HG03442 (cell line): Measurements from ENCODE around the gene AKAP6.
A peak's percentile ranks its signal among the peaks of the same experiment; 100 is the strongest.

Source experiments
- ATAC-seq: cut with Tn5 transposase; IDR thresholded peaks from one replicate; pipeline ENCODE4 v1.9.1; 2021; ENCODE audit warnings: mild to moderate bottlenecking, moderate library complexity; ENCODE audit not compliant: unreplicated experiment

The AKAP6 gene

DNA sequence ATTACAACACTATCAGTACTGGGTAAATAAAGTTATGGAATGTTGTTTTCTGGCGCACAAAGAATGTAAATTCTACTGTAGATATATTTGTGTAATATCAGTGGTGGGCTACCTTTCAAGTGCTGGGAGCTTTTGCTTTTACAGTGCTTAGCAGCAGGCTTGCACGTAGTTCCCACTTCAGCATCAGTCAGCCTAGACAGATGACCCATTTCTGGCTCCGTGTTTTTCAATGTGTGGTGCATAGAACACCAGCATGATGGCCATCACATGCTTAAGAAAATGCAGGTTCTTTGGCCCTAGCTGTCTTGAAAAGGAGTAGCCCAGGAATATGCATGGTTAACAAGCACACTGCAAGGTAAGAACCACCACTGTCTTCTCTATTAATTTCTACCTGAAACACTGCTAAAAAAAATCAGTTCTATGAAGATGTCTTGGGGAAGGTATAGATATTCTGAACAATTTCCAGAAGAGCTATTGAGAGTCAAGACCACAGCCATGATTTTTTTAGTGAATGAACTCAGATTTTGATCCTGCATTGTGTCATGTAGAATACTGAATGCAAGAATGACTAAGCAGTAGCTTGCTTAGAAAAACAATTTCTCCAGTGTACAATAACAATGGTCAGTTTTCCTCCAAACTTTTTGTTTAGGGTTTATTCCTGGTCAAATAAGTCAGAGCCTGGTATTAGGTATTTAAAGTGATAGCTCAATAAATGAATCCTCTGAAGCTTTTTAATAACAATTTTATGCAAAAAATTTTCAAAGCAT, 195.7 kb downstream of the AKAP6 start:
- ATAC-seq = no peak

DNA sequence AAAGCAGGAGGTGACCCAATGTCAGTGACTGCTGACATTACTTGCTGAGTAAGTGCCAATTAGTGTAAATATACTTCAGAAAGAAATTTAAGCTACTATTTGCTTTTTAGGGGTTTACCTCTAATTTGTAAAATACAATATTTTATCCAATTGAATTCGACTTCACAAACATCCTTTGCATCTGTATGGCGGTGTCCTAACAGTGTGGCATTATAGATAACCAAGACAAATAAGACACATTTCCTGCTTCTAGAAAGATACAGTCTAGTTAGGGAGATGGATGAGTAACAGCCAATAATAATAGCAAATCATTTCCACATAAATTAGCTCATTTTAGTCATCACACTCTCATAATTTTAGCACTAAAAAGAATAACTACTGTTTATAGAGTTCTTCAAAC, 196.5 kb downstream of the AKAP6 start:
- no peak for ATAC-seq

DNA sequence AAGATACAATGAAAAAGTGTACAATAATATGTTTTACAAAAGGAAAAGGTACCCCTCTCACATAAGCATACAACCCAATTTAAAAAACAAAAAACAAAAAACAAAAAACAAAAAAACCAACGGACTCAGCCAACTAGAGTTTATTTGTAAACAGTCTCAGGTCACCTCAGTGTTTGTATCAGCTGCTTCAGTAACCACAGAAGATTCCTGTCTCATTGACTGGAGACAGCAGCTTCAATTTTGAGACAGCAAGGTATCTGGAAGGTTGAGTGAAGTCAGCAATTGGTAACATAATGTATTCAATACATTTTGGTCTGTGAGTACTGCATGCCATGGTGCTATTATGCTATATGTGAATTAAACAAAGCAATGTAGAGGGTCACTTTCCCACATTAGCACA, 201.7 kb downstream of the AKAP6 start:
- no peak for ATAC-seq

DNA sequence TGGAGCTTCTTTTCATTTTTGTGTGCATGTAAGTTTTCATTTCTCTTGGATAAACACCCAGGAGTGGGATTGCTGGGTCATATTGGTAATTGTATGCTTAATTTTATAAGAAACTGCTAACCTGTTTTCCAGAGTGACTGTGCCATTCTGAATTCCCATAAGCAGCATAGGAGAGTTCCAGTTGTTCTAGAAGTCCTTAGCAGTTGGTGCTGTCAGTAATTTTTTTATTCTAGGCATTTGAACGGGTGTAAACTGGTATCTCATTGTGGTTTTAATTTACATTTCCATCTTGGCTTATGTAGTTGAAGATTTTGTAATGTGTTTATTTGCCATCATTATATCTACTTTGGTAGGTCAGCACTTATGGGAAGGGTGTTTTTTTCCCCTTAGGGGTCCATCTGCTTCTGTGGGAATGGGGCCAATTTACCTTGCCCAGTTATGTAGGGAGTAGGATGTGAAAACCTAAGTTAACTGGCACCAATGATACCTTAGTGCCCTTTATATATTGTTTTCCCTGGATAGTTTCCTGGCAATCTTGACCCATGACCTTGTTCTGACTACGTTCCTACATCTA, 202.9 kb downstream of the AKAP6 start:
- no peak for ATAC-seq

- no peak for ATAC-seq
Measured at GRCh38 chr14:32534145-32534544, 205.0 kb downstream of the AKAP6 start.

DNA sequence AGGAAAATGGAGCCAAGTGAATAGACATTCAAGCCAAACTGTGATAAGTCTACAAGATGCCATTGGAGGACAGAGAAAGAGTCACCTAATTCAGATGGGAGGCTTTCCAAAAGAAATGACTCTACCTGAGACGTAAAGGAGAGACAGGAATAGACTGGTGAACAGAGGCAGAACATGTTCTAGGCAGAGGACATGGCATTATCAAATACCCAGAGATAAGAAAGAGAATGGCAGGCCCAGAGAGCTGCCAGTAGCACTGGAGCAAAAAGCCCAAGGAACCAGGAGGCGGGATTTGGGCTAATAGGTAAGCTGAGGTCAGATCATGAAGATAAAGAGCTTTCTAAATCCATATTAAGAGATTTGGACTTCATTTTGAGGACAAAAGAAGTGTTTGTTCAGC, 207.1 kb downstream of the AKAP6 start:
- no peak for ATAC-seq

DNA sequence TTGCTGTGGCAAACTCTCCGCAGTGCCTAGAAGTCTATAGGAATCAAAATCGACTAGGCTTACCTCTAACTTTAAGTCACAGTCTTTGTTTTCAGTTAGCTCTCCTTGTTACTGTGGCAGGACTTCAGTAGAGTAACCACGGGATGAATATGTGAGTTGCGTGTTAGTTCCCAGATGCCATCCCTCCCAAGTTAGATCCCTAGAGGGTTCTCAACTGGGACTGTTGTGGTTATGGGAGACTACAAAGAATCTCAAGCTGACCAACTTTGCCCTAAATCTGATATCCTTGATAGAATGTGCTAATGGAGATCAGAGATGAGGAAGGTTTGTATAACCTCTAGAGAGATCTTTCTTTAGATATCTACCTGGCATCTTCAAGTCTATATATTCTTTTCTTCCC, 208.1 kb downstream of the AKAP6 start:
- ATAC-seq = no peak

- ATAC-seq = no peak
Measured at GRCh38 chr14:32542507-32542906, 213.4 kb downstream of the AKAP6 start.

GRCh38 chr14:32545095-32545494, 216.0 kb downstream of the AKAP6 start:
- no peak for ATAC-seq

DNA sequence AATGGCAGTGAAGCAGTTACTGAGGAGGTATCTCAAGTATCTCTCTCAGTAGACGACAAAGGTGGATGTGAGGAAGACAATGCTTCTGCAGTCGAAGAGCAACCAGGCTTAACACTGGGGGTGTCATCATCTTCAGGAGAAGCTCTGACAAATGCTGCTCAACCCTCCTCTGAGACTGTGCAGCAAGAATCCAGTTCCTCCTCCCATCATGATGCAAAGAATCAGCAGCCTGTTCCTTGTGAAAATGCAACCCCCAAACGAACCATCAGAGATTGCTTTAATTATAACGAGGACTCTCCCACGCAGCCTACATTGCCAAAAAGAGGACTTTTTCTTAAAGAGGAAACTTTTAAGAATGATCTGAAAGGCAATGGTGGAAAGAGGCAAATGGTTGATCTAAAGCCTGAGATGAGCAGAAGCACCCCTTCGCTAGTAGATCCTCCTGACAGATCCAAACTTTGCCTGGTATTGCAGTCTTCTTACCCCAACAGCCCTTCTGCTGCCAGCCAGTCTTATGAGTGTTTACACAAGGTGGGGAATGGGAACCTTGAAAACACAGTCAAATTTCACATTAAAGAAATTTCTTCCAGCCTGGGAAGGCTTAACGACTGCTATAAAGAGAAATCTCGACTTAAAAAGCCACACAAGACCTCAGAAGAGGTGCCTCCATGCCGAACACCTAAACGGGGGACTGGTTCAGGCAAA, 216.6 kb downstream of the AKAP6 start:
- no peak for ATAC-seq

- no peak for ATAC-seq
Measured at GRCh38 chr14:32546246-32546645, 217.1 kb downstream of the AKAP6 start.

GRCh38 chr14:32552766-32553165, 223.7 kb downstream of the AKAP6 start:
- ATAC-seq = no peak

DNA sequence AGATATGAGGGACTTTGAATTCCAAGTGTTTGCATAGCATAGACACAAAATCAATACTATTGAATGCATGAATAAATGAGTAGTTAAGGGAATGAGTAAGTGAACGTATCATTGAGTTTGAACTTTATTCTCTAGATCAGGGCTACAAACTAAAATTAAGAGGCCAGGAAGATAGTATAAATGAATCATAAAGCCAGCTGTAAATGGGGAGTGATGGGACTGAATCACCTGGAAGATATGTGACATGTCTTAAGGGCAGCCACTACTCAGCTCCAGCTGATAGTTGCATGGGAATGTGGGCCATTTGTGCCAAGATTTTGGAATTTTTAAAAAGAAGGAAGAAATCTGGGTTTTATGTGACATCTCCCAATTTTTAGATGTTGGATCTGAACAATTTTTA, 229.9 kb downstream of the AKAP6 start:
- ATAC-seq = no peak

DNA sequence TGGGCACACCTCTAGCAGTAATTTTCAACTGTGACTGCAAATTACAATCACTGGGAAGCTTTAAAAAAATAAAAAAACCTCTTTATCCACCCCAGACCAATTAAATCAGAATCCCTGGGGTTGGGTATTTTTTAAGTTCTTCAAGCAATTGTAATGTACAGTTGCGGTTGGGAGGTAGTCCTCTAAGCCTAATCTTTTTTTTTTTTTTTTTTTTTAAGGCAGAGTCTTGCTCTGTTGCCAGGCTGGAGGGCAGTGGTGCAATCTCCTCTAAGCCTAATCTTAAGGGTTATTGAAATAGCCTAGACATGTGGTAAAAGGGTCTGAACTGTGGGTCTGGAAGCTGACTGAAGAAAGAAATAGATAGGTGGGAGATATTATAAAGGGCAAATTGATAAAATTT, 230.5 kb downstream of the AKAP6 start:
- ATAC-seq = no peak

- ATAC-seq = peak; percentile 83
Measured at GRCh38 chr14:32560209-32560857, 231.2 kb downstream of the AKAP6 start.

GRCh38 chr14:32561520-32561919, 232.4 kb downstream of the AKAP6 start:
- ATAC-seq = no peak

GRCh38 chr14:32564596-32564995, 235.5 kb downstream of the AKAP6 start:
- no peak for ATAC-seq

GRCh38 chr14:32565256-32565655, 236.2 kb downstream of the AKAP6 start:
- no peak for ATAC-seq

- ATAC-seq = no peak
Measured at GRCh38 chr14:32567543-32568384, 238.7 kb downstream of the AKAP6 start.

DNA sequence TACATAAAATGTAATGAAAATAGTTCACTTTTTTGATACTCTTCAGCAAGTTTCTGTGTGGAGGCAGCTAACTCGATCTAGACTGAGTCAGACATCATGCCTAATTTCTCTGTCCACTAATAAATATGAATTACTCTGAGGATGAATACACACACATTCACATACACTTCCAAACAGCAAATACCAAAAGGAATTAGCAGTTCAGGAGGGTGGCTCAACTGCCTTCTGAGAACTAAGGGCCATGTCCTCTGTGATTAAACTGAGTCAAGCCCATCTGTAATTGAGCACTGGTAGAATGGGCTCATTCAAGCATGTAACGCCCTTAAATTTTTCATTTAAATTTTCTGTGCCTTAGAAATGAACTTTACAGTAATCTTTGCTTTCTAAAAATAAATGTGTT, 242.5 kb downstream of the AKAP6 start:
- ATAC-seq = no peak
